PC-9 (cell line): ENCODE results near the gene DNAJC18. TPM values are rescaled to one million over a fixed set of nuclear protein-coding genes. Genes with fewer than 3 reads are reported as not detected.
A peak's percentile ranks its signal among the peaks of the same experiment; 100 is the strongest.
"Not testable (repeated sequence)": the region's sequence is repeated elsewhere in the genome, so short reads cannot be mapped to it uniquely, and the experiment has no call there.

Experiments used
- BruUV-seq: library from RNA; stranded (reverse); fragments of 400-500 nt; replicated peaks from 2 replicates; lab custom pipeline; 2021; lab: Mats Ljungman, UMichigan
- CTCF ChIA-PET: fragments of 300-600 bp; sonication (Branson Sonifier 250); formaldehyde crosslinking; loops from one replicate; lab custom pipeline; 2022; ENCODE audit warnings: antibody characterized with exemption; lab: Charles Lee
- POLR2A ChIA-PET: fragments of 300-600 bp; sonication (Branson Sonifier 250); formaldehyde crosslinking; loops from one replicate; lab custom pipeline; 2022; ENCODE audit warnings: antibody characterized with exemption; ENCODE audit not compliant: unreplicated experiment; lab: Charles Lee
- DNase-seq, 2 experiments: peaks; one replicate each; pipeline versions ENCODE4 v3.0.0 to v3.0.0-alpha.2; 2015 to 2022; ENCODE audit warnings: mixed read lengths in 1 of 2
- H2AFZ ChIP-seq: fragments of 200-600 bp; sonication (generic); 2 replicates; pipeline ENCODE4 v1.8.1; 2017; ENCODE audit warnings: antibody characterized with exemption
- H3F3A ChIP-seq: fragments of 200-600 bp; sonication (generic); 2 replicates; pipeline ENCODE4 v1.8.1; 2017; ENCODE audit warnings: antibody characterized with exemption, mild to moderate bottlenecking, low read depth; ENCODE audit not compliant: insufficient read depth
- H3K27ac ChIP-seq: fragments of 200-600 bp; sonication (generic); 2 replicates; pipeline ENCODE4 v1.6.1; 2016; ENCODE audit warnings: mixed run types
- H3K27me3 ChIP-seq: fragments of 200-600 bp; sonication (generic); 2 replicates; pipeline ENCODE4 v1.6.1; 2016; ENCODE audit warnings: low read depth, mixed run types; ENCODE audit not compliant: insufficient read depth
- H3K36me3 ChIP-seq: fragments of 200-600 bp; sonication (generic); 2 replicates; pipeline ENCODE4 v1.6.1; 2016; ENCODE audit warnings: low read depth, mixed run types
- H3K4me1 ChIP-seq: fragments of 200-600 bp; sonication (generic); replicated peaks from 2 replicates; pipeline ENCODE4 v1.6.1; 2016; ENCODE audit warnings: mixed run types; ENCODE audit not compliant: insufficient read depth
- H3K4me2 ChIP-seq: fragments of 200-600 bp; sonication (generic); 2 replicates; pipeline ENCODE4 v1.6.1; 2017; ENCODE audit warnings: mixed run types
- H3K4me3 ChIP-seq: fragments of 200-600 bp; sonication (generic); 2 replicates; pipeline ENCODE4 v1.6.1; 2016; ENCODE audit warnings: mixed run types
- H3K79me2 ChIP-seq: fragments of 200-600 bp; sonication (generic); 2 replicates; pipeline ENCODE4 v1.6.1; 2017; ENCODE audit warnings: low read depth, mixed run types
- H3K9me2 ChIP-seq: fragments of 200-600 bp; sonication (generic); 2 replicates; pipeline ENCODE4 v1.8.1; 2017; ENCODE audit warnings: mild to moderate bottlenecking; ENCODE audit not compliant: insufficient read depth
- H3K9me3 ChIP-seq: fragments of 200-600 bp; sonication (generic); 2 replicates; pipeline ENCODE4 v1.8.1; 2016; ENCODE audit warnings: low read depth; ENCODE audit not compliant: insufficient read depth
- H4K20me1 ChIP-seq: fragments of 200-600 bp; sonication (generic); 2 replicates; pipeline ENCODE4 v1.8.1; 2017; ENCODE audit not compliant: insufficient read depth
- CTCF ChIP-seq: fragments of 200-600 bp; sonication (generic); conservative IDR thresholded peaks from 2 replicates; pipeline ENCODE4 v1.6.1; 2017; ENCODE audit warnings: mixed run types, antibody characterized with exemption, mild to moderate bottlenecking, moderate library complexity
- EZH2 ChIP-seq: fragments of 200-600 bp; sonication (generic); IDR thresholded peaks from 2 replicates; pipeline ENCODE4 v1.8.0; 2017; ENCODE audit warnings: antibody characterized with exemption, low read depth
- intact Hi-C: fragments of 100-400 bp; cut with micrococcal nuclease; formaldehyde crosslinking; loops from one replicate; pipeline ENCODE4 v1.10.0; 2022; ENCODE audit not compliant: unreplicated experiment
- total RNA-seq: library from RNA; stranded (reverse); gene quantifications from 2 replicates; pipeline ENCODE4 v1.2.3, GENCODE V29; 2021

The DNAJC18 gene
- total RNA-seq, 1 experiment from 2014 or later: 8.9 TPM

- POLR2A ChIA-PET: interaction anchor here (0.5 to 1.1 kb wide), 10 partner anchors 13 to 220 kb away, joined by 3 to 8 read pairs (median 4); partner anchors contain the start of genes DNAJC18 and MATR3
- Histone ChIP-seq H3F3A (peaks cover 31% of the 10 kb centered on the region), H3K36me3 (no peaks in the 10 kb centered on the region), H3K9me2 (no peaks in the 10 kb centered on the region), H3K4me3 (peak within 1 kb of the TSS; percentile 39; the same call in 1 of the 2 replicates), H3K79me2 (no peaks in the 10 kb centered on the region), H3K27me3 (no peaks in the 10 kb centered on the region), H2AFZ (peak within 1 kb of the TSS; percentile 79), H3K27ac (peak within 1 kb of the TSS; percentile 80), H3K9me3 (no peaks in the 10 kb centered on the region), H4K20me1 (no peaks in the 10 kb centered on the region), H3K4me1 (peaks cover 28% of the 10 kb centered on the region), H3K4me2 (peak within 1 kb of the TSS; percentile 76)
- intact Hi-C loops: loop anchor here (1.0 kb wide), 1 partner anchor 31 kb away; no protein-coding TSS in a partner anchor
- CTCF ChIA-PET: interaction anchor here (0.6 to 1.4 kb wide), 3 partner anchors 31 to 78 kb away, joined by 3 to 6 read pairs (median 3); no protein-coding TSS in a partner anchor
- TF ChIP-seq CTCF (no peak), EZH2 (no peak)
- BruUV-seq: TSS peak; percentile 74
- DNase-seq: peak; percentile 86 to 94
Measured at GRCh38 chr5:139482050-139482889, 42.9 kb upstream of the DNAJC18 start, which contains the start of gene STING1. Gene STING1 (minus strand): TSS chr5:139482758. CDS start chr5:139481704, 1,054 bp downstream.

GRCh38 chr5:139481580-139482049 is 42.3 kb upstream of the DNAJC18 start:
- no peak; the same call in 1 of the 2 replicates for TF ChIP-seq CTCF
- TF ChIP-seq EZH2: no peak
- peak overlapping the region; percentile 79; the same call in 1 of the 2 replicates for H2AFZ ChIP-seq
- POLR2A ChIA-PET: interaction anchor here (0.6 to 0.7 kb wide), 3 partner anchors 59 to 1150 kb away, joined by 3 to 7 read pairs (median 5); partner anchors contain the start of genes CDC25C and MATR3
- no peaks in the 10 kb centered on the region for H3K36me3 ChIP-seq
- peak overlapping the region; percentile 39; the same call in 1 of the 2 replicates for H3K4me3 ChIP-seq
- peak overlapping the region; percentile 80 for H3K27ac ChIP-seq
- no TSS peak for BruUV-seq
- peaks cover 31% of the 10 kb centered on the region for H3F3A ChIP-seq
- H3K4me2 ChIP-seq: peak overlapping the region; percentile 76
- H3K79me2 ChIP-seq: no peaks in the 10 kb centered on the region
- CTCF ChIA-PET: interaction anchor here (0.6 to 1.4 kb wide), 3 partner anchors 32 to 79 kb away, joined by 3 to 6 read pairs (median 3); no protein-coding TSS in a partner anchor
- H3K27me3 ChIP-seq: no peaks in the 10 kb centered on the region
- intact Hi-C loops: loop anchor here (1.0 kb wide), 1 partner anchor 32 kb away; no protein-coding TSS in a partner anchor
- no peaks in the 10 kb centered on the region for H4K20me1 ChIP-seq
- no peak for DNase-seq
- H3K9me3 ChIP-seq: no peaks in the 10 kb centered on the region
- no peaks in the 10 kb centered on the region for H3K9me2 ChIP-seq
- peaks cover 28% of the 10 kb centered on the region for H3K4me1 ChIP-seq

GRCh38 chr5:139481122-139481533 is 41.8 kb upstream of the DNAJC18 start:
- Histone ChIP-seq H2AFZ (no peak overlapping the region), H3K79me2 (no peaks in the 10 kb centered on the region), H3K27ac (no peak overlapping the region), H3F3A (peaks cover 31% of the 10 kb centered on the region), H3K9me2 (no peaks in the 10 kb centered on the region), H3K36me3 (no peaks in the 10 kb centered on the region), H3K27me3 (no peaks in the 10 kb centered on the region), H3K4me2 (peak overlapping the region; percentile 76), H3K9me3 (no peaks in the 10 kb centered on the region), H3K4me1 (peaks cover 28% of the 10 kb centered on the region), H3K4me3 (peak overlapping the region; percentile 39; the same call in 1 of the 2 replicates), H4K20me1 (no peaks in the 10 kb centered on the region)
- ChIA-PET POLR2A (interaction anchor here (0.5 to 0.6 kb wide), 2 partner anchors 204 to 1149 kb away, joined by 3 to 5 read pairs; partner anchors contain the start of gene CDC25C), CTCF (interaction anchor here (1.0 to 1.4 kb wide), 2 partner anchors 32 to 58 kb away, joined by 3 to 6 read pairs; no protein-coding TSS in a partner anchor)
- no TSS peak for BruUV-seq
- DNase-seq: peak in 1 of 2 experiments; percentile 31
- intact Hi-C loops: no loop called here
- TF ChIP-seq CTCF (no peak), EZH2 (no peak)

- BruUV-seq, POLR2A ChIA-PET, H3K27ac ChIP-seq, H3K9me2 ChIP-seq, H2AFZ ChIP-seq, H4K20me1 ChIP-seq, intact Hi-C loops, DNase-seq, H3K36me3 ChIP-seq, H3K4me2 ChIP-seq, H3K9me3 ChIP-seq, H3K27me3 ChIP-seq, H3K4me3 ChIP-seq, H3K79me2 ChIP-seq: not testable (repeated sequence)
- Histone ChIP-seq H3K4me1 (peaks cover 28% of the 10 kb centered on the region), H3F3A (peaks cover 31% of the 10 kb centered on the region)
- CTCF ChIA-PET: interaction anchor here (0.6 kb wide), 2 partner anchors 61 to 1209 kb away, joined by 8 to 9 read pairs; no protein-coding TSS in a partner anchor
Measured at GRCh38 chr5:139479729-139480128, 40.4 kb upstream of the DNAJC18 start.
